Astrocyte (in vitro differentiated cells and primary cell): ENCODE data around the gene OOEP. TPM values are rescaled to one million over a fixed set of nuclear protein-coding genes. Genes with fewer than 3 reads are reported as not detected.
A peak's percentile ranks its signal among the peaks of the same experiment; 100 is the strongest.

Experiments used
- DNase-seq: peaks from one replicate; pipeline ENCODE4 v3.0.0-alpha.2; 2010; ENCODE audit warnings: low read depth
- FAIRE-seq: peaks from 2 replicates; lab custom pipeline; 2011; peaks lifted over from hg19 to GRCh38; lab: Jason Lieb, UNC
- H2AFZ ChIP-seq: 2 replicates; pipeline ENCODE4 v1.6.0; 2012; ENCODE audit warnings: low read depth, low read length, inconsistent platforms
- H3K27ac ChIP-seq: 2 replicates; pipeline ENCODE4 v1.5.1; 2011; ENCODE audit warnings: low read depth, low read length, inconsistent platforms
- H3K27me3 ChIP-seq: 2 replicates; pipeline ENCODE4 v1.6.0; 2011; ENCODE audit warnings: low read length, inconsistent platforms; ENCODE audit not compliant: insufficient read depth
- H3K36me3 ChIP-seq: 2 replicates; pipeline ENCODE4 v1.5.1; 2011; ENCODE audit warnings: low read length, inconsistent platforms; ENCODE audit not compliant: insufficient read depth
- H3K4me1 ChIP-seq: 2 replicates; pipeline ENCODE4 v1.5.1; 2011; ENCODE audit warnings: low read length, inconsistent platforms; ENCODE audit not compliant: insufficient read depth
- H3K4me2 ChIP-seq: 2 replicates; pipeline ENCODE4 v1.6.0; 2012; ENCODE audit warnings: low read length, inconsistent platforms
- H3K4me3 ChIP-seq: 2 replicates; pipeline ENCODE4 v1.5.1; 2011; ENCODE audit warnings: low read depth, mild to moderate bottlenecking, low read length, inconsistent platforms; ENCODE audit not compliant: insufficient read depth
- H3K79me2 ChIP-seq: 2 replicates; pipeline ENCODE4 v1.6.0; 2012; ENCODE audit warnings: mild to moderate bottlenecking, low read length, inconsistent platforms; ENCODE audit not compliant: insufficient read depth
- H3K9ac ChIP-seq: 2 replicates; pipeline ENCODE4 v1.6.0; 2012; ENCODE audit warnings: mild to moderate bottlenecking, low read length, inconsistent platforms
- H3K9me3 ChIP-seq: 2 replicates; pipeline ENCODE4 v1.5.1; 2012; ENCODE audit warnings: low read depth, mild to moderate bottlenecking, low read length, inconsistent platforms; ENCODE audit not compliant: insufficient read depth
- H4K20me1 ChIP-seq: 2 replicates; pipeline ENCODE4 v1.6.0; 2012; ENCODE audit warnings: low read length, inconsistent platforms; ENCODE audit not compliant: insufficient read depth
- H3K27ac Mint-ChIP-seq: one replicate; pipeline ENCODE4 v1.8.0; 2021; ENCODE audit warnings: mild to moderate bottlenecking, mixed read lengths; ENCODE audit not compliant: unreplicated experiment
- H3K27me3 Mint-ChIP-seq: one replicate; pipeline ENCODE4 v1.8.0; 2021; ENCODE audit warnings: low read depth, mixed read lengths; ENCODE audit not compliant: unreplicated experiment
- H3K36me3 Mint-ChIP-seq: one replicate; pipeline ENCODE4 v1.8.0; 2021; ENCODE audit warnings: low read depth, mixed read lengths; ENCODE audit not compliant: unreplicated experiment
- H3K4me1 Mint-ChIP-seq: one replicate; pipeline ENCODE4 v1.8.0; 2021; ENCODE audit warnings: low read depth, mixed read lengths; ENCODE audit not compliant: unreplicated experiment
- H3K4me3 Mint-ChIP-seq: one replicate; pipeline ENCODE4 v1.8.0; 2021; ENCODE audit warnings: mild to moderate bottlenecking, moderate library complexity, mixed read lengths; ENCODE audit not compliant: unreplicated experiment
- H3K9me3 Mint-ChIP-seq: one replicate; pipeline ENCODE4 v1.8.0; 2021; ENCODE audit warnings: mild to moderate bottlenecking, mixed read lengths; ENCODE audit not compliant: unreplicated experiment
- CTCF ChIP-seq: IDR thresholded peaks from 2 replicates; pipeline ENCODE4 v1.5.1; 2011; ENCODE audit warnings: low read depth, mild to moderate bottlenecking, inconsistent platforms, low read length, moderate library complexity; ENCODE audit not compliant: insufficient read depth
- EZH2 ChIP-seq: IDR thresholded peaks from 2 replicates; pipeline ENCODE4 v1.6.1; 2012; ENCODE audit warnings: mild to moderate bottlenecking, low read length, inconsistent platforms; ENCODE audit not compliant: insufficient read depth
- total RNA-seq: library from RNA; stranded (reverse); gene quantifications from 2 replicates; pipeline ENCODE4 v1.2.1, GENCODE V29; 2021

Gene OOEP
- total RNA-seq, 1 donor from 2014 or later, result not detected

GRCh38 chr6:73391675-73392074, 22.0 kb upstream of the OOEP start:
- Histone ChIP-seq H4K20me1 (no peaks in the 10 kb centered on the region), H3K9me3 (no peaks in the 10 kb centered on the region), H3K27ac (no peak overlapping the region), H3K4me3 (no peak overlapping the region), H3K79me2 (no peaks in the 10 kb centered on the region), H3K4me1 (no peaks in the 10 kb centered on the region), H3K4me2 (no peak overlapping the region), H2AFZ (no peak overlapping the region), H3K27me3 (no peaks in the 10 kb centered on the region), H3K9ac (no peak overlapping the region), H3K36me3 (no peaks in the 10 kb centered on the region)
- FAIRE-seq (no peak), DNase-seq (no peak)
- Mint-ChIP-seq H3K4me3 (no peak overlapping the region), H3K27me3 (peaks cover 2% of the 10 kb centered on the region), H3K36me3 (no peaks in the 10 kb centered on the region), H3K27ac (no peak overlapping the region), H3K4me1 (no peaks in the 10 kb centered on the region), H3K9me3 (no peaks in the 10 kb centered on the region)
- TF ChIP-seq CTCF (no peak), EZH2 (no peak)

- H3K36me3 ChIP-seq, result no peaks in the 10 kb centered on the region
- H3K9me3 ChIP-seq, result no peaks in the 10 kb centered on the region
- Mint-ChIP-seq H3K27me3 (no peaks in the 10 kb centered on the region), H3K27ac (no peak overlapping the region), H3K4me3 (no peak overlapping the region), H3K4me1 (no peaks in the 10 kb centered on the region), H3K9me3 (no peaks in the 10 kb centered on the region), H3K36me3 (no peaks in the 10 kb centered on the region)
- no peak overlapping the region for H3K27ac ChIP-seq
- H3K9ac ChIP-seq, result no peak overlapping the region
- H3K4me2 ChIP-seq, result no peak overlapping the region
- H3K79me2 ChIP-seq, result no peaks in the 10 kb centered on the region
- no peak for DNase-seq
- FAIRE-seq, result no peak
- no peak overlapping the region for H3K4me3 ChIP-seq
- H2AFZ ChIP-seq, result no peak overlapping the region
- no peak for TF ChIP-seq CTCF
- TF ChIP-seq EZH2, result no peak
- no peaks in the 10 kb centered on the region for H4K20me1 ChIP-seq
- no peaks in the 10 kb centered on the region for H3K27me3 ChIP-seq
- H3K4me1 ChIP-seq, result no peaks in the 10 kb centered on the region
Observed at GRCh38 chr6:73389854-73390253, 20.2 kb upstream of the OOEP start.

- Mint-ChIP-seq H3K9me3 (no peaks in the 10 kb centered on the region), H3K4me3 (peak overlapping the region; percentile 83), H3K27me3 (no peaks in the 10 kb centered on the region), H3K4me1 (no peaks in the 10 kb centered on the region), H3K27ac (no peak overlapping the region), H3K36me3 (no peaks in the 10 kb centered on the region)
- Histone ChIP-seq H2AFZ (peak overlapping the region; percentile 90), H3K4me1 (no peaks in the 10 kb centered on the region), H3K27me3 (no peaks in the 10 kb centered on the region), H3K4me3 (peak overlapping the region; percentile 64), H3K9me3 (no peaks in the 10 kb centered on the region), H3K36me3 (no peaks in the 10 kb centered on the region), H3K9ac (peak overlapping the region; percentile 76), H4K20me1 (no peaks in the 10 kb centered on the region), H3K27ac (peak overlapping the region; percentile 20), H3K4me2 (peak overlapping the region; percentile 91), H3K79me2 (no peaks in the 10 kb centered on the region)
- DNase-seq (peak; percentile 41), FAIRE-seq (no peak)
- TF ChIP-seq CTCF (peak; percentile 58), EZH2 (no peak)
Observed at GRCh38 chr6:73388800-73389512, 19.3 kb upstream of the OOEP start.
